ENCODE measurements around the gene ZNF816.

GRCh38 chr19:52943134-52943883, 19.4 kb downstream of the ZNF816 start:
- TF ChIP-seq, protein P1, sequence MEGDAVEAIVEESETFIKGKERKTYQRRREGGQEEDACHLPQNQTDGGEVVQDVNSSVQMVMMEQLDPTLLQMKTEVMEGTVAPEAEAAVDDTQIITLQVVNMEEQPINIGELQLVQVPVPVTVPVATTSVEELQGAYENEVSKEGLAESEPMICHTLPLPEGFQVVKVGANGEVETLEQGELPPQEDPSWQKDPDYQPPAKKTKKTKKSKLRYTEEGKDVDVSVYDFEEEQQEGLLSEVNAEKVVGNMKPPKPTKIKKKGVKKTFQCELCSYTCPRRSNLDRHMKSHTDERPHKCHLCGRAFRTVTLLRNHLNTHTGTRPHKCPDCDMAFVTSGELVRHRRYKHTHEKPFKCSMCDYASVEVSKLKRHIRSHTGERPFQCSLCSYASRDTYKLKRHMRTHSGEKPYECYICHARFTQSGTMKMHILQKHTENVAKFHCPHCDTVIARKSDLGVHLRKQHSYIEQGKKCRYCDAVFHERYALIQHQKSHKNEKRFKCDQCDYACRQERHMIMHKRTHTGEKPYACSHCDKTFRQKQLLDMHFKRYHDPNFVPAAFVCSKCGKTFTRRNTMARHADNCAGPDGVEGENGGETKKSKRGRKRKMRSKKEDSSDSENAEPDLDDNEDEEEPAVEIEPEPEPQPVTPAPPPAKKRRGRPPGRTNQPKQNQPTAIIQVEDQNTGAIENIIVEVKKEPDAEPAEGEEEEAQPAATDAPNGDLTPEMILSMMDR (IDR thresholded peaks at IDR 0.05; ENCODE audit: insufficient read depth, low read length, poor library complexity, severe bottlenecking), result no peak
- TF ChIP-seq EZH2phosphoT487 (conservative IDR thresholded peaks at IDR 0.05; ENCODE audit: low read length), result no peak

All from SU-DHL-6 (cell line).